Activated naive CD8-positive, alpha-beta T cell treated with anti-CD3 and anti-CD28 coated beads, Interleukin-2, amount 50 U/mL, for 16 hours (primary cell): ENCODE data around the gene CBFA2T3.
"Not testable (repeated sequence)": the region's sequence is repeated elsewhere in the genome, so short reads cannot be mapped to it uniquely, and the experiment has no call there.

Experiments
- DNase-seq: peaks from one replicate; pipeline ENCODE4 v3.0.0-alpha.2; 2020; ENCODE audit warnings: low read depth, low spot score

CBFA2T3 gene

DNA sequence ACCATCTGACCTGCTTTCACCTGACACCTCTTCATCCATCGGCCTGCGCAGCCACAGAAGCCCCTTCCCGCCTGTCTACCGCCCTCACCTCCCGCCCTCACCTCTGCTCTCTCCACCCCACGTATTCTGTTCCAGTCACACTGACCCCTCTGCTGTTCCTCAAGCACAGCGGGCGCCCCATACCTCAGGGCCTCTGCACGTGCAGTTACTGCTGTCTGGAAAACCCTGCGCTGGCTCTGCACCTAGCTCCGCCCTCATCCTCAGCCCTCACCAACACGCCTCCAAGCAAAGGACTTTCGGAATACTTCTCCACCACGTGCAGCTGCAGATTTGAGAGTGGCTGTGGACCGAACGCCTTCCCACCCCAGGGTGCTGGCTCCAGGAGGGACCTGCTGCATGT, 85.9 kb downstream of the CBFA2T3 start:
- DNase-seq = no peak

DNA sequence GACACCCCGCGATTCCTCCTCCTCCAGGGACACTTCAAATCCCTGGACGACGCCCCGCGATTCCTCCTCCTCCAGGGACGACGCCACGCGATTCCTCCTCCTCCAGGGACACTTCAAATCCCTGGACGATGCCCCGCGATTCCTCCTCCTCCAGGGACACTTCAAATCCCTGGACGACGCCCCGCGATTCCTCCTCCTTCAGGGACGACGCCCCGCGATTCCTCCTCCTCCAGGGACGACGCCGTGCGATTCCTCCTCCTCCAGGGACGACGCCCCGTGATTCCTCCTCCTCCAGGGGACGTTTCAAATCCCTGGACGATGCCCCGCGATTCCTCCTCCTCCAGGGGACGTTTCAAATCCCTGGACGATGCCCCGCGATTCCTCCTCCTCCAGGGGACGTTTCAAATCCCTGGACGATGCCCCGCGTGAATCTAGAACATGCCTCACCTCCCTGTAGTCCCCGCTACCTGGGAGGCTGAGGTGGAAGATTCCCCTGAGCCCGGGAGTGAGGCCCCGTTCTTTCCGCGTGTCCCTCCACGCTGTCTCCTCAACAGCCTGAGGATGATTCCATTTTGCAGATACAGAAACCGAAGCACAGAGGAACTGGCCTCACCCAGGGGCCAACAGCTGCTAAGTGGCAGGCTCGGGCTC, 87.2 kb downstream of the CBFA2T3 start:
- not testable (repeated sequence) for DNase-seq

DNA sequence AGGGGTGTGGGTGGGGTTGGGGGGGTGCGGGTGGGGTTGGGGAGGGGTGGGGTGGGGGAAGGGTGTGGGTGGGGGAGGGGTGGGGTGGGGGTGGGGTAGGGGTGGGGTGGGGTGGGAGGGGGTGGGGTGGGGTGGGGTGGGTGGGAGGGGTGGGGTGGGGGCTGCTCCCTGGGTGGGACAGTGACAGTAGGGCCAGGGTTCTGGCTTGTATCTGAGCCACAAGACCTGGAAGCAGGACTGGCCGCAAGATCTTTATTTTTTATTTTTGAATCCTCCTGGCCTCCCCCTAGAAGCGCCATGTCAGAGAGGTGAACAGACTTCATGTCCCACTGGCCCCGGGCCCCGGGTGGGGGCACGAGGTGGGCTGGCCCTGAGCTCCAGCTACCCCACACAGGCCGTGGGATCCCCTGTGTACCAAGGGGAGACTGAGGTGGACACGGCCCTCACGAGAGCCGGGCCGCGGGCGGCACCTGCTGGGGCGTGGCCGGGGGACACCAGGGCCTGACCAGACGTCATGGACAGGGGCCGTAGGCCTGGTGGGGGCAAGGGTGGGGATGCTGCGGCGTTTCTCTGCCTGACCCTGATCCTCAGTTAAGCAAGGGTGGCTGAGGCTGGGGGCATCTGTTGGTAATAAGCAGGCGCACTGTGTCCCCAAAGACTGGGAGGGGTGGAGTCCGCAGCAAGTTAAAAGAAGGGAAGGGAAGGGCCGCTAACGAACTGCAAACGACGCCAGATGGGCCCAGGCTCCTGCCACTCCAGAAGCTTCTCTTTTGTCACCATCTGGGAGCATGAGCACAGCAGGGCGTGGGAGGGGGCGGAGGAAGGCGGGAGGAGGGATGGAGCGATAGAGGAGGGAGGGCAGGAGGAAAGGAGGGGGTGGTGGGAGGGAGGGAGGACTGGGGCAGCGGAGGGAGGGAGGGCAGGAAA, 88.3 kb downstream of the CBFA2T3 start:
- DNase-seq = no peak

DNA sequence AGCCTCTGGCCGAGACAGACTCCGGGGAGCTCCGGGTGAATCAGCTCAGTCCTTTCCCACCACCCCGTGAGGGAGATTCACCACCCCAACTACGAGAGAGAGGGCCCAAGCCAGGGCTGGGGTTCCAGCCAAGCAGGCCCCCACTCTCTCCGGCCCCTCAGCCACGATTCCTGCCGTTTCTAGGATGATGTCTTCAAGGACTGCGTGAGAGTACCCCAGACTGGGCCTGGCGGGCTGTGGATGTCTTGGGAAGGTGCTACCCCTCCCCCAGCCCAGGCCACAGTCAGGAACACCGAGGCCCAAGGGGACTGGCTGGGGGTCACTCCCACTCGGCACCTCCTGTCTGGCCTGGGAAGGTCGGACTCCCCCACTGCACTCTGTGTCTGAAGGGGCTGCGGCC, 89.0 kb downstream of the CBFA2T3 start:
- DNase-seq = no peak

DNA sequence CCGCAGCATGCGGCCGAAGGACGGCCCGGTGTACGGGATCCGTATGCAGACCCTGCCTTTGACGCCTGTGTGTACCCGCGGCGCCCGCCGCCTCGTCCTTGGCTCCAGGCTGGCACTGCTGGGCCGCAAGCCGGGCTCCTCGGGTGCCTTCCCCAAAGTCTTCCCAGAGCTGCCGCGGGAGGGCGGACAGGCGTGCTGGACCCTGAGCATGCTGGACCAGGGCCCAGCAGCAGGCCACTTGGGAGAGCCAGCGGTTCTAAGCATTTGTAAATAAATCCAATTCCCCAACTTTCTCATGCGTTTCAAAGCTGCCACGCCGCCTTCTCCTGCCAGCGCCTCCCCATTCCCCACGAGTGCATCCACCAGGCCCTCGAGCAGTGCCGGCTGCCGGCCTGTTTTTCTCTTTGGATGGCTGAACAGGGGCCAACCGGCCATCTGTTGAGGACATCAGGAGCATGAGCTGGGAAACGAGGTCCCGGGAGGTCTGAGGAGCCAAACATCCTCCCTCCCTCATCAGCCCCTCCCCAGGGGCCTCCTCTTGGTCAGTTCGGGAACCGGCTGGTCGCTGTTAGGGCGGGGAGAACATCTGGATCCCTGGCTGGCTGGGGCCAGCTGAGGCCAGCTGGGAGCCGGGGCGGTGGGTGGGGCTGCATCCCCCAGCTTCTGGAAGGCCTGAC, 90.0 kb downstream of the CBFA2T3 start:
- DNase-seq = no peak

DNA sequence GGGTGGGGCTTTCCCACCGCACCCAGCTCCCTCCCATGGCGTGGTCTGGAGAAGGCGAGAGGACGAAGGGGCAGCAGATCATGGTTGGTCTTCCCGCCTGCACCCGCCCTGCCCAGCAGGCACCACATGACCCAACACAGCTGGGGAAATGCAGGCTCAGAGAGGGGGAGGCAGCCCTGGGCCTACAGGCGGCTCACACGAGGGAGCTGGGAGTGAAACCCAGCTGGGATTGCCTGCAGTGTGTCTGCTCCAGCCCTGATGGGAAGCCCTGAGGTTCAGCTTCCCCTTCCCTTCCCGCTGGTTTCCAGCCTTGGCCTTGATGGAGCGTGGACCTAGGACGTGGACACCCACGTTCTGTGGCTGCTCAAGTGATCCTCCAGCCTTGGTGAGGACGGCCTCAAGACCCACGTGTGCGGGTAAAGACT, 90.6 kb downstream of the CBFA2T3 start:
- DNase-seq = no peak

DNA sequence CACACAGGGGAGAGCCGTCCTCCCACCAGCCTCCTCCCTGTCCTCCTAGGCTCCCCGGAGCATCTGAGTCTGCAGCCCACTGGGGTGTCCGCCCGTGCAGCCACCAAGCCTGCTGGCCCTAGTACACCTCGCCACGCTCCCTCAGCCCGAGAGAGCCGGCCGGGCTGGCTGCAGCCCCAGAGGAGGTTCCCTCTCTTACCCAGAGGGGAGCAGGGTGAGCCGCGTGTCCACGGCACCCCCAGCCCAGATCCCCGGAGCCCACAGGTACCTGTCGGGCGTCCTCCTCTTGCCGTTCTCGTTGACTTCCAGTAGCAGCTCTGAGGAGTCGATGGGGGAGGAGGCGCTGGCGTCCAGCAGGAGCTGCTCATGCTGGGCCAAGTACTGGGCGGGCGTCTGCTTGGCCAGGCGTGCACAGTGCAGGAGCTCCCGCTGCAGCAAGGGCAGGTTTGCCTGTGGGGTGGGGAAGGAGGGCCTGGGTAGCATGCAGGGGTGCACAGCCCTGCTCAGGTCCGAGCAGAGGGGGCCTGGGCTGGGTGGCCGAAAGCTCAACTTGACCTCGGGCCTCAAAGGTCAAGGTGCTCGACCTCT, 91.2 kb downstream of the CBFA2T3 start:
- DNase-seq = no peak

DNA sequence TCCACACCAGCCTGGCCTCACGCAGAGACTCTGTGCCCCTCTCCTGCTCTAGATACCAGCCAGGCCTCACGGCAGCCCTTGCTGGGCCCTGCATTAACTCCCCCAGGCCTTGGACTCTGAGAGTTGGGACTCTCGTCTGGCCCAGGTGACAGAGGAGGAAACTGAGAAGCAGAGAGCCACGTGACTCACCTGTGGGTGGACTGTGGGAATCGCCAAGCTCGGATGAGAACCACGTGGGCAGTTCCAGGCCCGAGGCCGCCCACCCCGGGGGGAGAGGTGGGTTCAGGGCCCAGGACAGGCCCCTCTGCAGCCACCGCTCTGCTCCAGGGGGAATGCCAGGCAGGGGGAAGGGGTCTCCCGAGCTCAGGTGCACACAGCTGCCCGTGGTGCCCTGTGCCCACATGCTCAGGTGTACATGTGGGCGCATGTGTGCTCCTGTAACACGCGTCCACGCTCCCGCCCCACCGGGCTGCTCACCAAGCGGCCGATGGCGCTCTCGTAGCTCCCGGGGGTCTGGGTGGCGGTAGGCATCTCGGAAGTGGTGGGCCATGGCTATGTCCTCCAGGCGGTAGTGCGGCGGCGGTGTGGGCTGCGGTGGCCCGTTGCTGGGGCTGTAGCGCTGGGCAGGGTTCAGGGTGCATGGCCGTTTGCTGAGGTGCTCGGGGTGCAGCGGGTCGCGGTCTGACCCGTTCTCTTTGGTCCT, 92.3 kb downstream of the CBFA2T3 start:
- no peak for DNase-seq

DNA sequence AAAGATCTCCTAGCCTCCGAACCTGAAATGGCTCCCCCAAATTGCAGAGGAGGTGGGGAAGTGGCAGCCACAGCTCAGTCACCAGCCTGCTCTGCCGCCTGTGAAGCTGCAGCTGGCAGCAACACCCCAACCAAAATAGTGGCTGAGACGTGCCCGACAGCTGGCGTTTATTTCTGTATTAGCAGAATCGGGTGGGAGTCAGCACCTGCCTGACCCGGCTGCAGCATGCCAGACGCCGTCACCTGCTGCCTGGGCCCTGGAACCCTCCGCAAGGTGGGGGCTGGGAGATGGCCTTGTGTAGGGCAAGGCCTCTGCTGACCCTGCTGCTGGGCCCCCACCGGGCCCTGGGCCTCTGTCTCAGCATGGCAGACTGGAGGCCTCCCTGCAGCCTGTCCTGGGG, 93.1 kb downstream of the CBFA2T3 start:
- no peak for DNase-seq

DNA sequence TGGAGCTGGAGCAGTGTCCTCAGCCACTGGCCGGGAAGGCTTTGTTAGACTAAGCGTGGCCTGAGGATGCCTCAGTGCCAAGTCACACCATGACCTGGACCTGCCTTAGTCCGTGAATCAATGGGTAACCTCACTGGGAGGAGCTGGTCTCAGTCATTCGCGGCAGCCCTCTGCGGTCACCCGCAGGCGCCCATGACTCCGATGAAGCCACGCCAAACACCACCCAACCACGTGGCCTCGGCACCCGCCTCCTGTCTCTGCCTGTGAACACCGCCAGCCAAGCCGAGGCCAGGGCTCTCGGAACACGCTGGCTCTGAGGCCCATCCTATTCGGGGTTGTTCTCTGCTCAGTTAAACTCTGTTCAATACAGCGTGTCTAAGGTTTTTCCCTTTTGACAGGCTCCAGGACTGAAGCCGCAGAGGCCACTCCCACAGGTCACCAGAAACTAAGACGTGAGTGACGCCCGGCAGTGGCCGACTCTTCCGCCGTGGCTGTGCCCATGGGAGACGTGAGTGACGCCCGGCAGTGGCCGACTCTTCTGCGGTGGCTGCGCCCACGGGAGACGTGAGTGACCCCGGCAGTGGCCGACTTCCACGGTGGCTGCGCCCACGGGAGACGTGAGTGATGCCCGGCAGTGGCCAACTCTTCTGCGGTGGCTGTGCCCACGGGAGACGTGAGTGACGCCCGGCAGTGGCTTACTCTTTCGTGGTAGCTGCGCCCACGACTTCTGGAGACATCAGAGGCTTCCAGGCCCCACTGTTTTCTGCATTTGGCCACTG, 93.7 kb downstream of the CBFA2T3 start:
- no peak for DNase-seq

DNA sequence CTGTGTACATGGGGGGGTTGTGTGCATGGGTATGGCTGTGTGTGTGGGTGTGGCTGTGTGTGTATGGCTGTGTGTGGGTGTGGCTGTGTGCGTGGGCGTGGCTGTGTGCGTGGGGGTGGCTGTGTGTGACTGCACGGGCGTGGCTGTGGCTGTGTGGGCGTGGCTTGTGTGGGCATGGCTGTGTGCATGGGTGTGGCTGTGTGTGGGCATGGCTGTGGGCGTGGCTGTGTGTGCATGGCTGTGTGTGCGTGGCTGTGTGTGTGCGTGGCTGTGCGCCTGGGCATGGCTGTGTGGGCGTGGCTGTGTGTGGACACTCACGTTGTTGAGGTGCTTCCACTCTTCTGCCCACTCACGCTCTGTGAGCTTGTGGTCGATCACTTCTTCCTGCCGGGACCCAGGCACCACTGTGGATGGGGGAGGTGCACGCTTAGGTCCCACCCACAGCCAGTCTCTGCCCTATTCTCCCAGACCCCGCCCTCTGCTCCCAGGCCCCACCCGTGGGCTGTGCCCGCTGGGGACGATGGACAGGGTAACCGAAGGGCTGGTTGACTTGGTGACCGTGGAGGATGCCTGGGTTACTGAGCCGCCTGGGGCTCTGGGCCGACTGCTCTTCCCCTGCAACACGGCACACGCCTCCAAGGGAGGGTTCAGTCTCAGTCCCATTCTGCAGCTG, 94.5 kb downstream of the CBFA2T3 start:
- DNase-seq = no peak

DNA sequence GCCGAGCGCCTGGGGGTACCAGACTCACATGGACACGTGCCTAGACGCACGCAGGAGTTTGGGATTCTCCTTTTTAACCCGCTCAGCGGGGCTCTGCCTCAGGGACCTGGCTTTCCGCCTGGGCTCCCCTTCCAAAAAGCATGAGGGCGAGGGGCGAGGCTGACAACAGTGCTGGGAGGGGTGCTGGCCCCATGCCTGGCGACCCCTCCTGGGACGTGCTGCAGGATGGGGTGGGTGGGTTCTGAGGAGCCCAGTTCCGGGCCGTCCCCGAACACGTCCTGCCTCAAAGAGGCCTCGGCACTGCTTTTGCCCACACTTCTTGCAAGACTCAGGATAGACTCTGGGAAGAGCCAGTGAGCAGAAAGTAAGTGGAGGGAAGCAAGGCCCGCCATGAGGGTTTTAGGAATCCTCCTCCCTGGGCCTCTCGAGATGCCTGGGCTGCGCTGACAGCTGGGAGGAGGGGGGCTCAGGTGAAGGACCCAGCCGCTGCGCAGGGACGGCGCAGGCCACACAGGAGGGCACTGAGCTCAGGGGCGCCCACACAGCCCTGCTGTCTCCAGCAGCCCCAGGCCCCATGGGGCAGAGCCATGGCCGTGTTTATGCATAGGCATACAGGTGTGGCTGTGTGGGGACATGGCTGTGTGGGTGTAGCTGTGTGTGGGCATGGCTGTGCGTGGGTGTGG, 95.2 kb downstream of the CBFA2T3 start:
- DNase-seq = no peak

DNA sequence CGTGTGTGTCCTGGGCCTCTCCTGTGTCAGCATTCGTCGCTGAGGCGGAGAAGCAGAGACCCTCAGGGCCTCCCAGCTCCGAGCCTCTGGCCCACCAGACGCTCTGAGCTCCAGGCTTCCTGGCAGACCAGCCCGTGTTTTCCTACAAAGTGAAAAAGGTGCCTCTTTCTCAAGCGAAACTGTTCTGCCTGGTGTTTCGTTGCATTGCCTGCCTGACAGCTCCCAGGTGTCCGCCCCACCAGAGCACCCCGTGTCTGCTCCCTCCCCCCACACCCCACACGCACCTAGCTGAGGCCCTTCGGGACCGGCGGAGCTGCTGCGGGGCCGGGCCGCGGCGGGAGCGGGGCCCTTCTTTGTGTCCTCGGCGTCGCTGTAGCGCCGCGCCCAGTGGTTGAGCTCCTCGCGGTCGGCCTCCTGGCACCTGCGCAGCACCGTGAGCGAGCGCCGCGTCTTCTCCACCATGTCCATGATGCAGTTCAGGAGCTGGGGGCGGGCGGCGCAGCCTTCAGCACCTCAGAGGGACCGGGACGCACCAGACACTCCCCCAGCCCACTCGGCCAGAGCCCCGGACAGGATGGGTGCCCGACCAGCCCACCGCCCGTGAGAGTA, 95.9 kb downstream of the CBFA2T3 start:
- no peak for DNase-seq

DNA sequence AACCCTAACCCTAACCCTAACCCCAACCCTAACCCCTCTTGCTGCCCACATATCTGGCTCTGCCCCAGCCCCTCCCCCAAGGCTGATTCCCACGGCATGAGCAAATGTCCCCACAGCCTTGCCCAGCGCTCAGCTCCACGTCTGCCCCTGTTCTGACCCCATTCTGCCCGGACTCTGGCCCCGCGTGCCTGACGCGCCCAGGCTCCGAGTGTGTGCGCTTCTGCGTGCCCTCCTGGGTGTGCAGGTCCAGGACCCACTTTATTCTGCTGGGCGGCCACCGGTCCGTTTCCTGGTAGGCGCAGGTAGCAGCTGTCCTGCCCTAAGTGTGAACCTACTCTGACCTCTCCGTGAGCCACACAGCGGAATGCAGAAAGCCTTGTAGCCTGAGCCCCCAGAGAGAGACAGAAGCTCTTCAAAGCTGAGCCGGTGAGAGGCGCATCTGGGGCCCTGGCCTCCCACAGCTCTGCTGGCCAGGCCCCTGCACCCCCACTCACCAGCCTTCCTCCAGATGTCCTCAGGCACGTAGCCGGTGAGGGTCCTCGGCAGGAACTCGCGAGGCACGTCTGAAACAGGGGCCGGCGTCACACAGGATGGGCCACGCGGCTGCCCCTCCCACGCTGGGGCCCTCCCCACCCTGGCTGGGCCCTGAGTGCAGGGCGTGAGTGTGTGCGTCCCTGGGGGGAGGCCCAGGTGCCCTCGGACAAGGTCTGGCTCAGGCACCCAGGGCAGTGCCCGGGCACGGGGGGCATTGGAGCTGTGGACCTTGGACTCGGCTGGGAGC, 96.6 kb downstream of the CBFA2T3 start:
- no peak for DNase-seq

DNA sequence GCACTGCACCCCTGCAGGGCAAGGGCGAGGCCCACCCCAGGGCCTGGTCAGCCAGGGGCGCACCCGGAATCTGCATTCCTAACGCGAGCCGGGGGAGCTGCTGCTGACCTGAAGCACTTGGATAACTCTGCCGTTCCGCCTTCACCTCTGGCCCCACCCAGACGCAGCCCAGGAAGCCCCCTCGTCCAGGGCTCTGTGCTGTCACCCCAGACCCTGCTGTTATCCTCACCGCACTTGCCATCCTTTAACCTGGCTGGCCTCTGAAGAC, 97.3 kb downstream of the CBFA2T3 start:
- DNase-seq = no peak

DNA sequence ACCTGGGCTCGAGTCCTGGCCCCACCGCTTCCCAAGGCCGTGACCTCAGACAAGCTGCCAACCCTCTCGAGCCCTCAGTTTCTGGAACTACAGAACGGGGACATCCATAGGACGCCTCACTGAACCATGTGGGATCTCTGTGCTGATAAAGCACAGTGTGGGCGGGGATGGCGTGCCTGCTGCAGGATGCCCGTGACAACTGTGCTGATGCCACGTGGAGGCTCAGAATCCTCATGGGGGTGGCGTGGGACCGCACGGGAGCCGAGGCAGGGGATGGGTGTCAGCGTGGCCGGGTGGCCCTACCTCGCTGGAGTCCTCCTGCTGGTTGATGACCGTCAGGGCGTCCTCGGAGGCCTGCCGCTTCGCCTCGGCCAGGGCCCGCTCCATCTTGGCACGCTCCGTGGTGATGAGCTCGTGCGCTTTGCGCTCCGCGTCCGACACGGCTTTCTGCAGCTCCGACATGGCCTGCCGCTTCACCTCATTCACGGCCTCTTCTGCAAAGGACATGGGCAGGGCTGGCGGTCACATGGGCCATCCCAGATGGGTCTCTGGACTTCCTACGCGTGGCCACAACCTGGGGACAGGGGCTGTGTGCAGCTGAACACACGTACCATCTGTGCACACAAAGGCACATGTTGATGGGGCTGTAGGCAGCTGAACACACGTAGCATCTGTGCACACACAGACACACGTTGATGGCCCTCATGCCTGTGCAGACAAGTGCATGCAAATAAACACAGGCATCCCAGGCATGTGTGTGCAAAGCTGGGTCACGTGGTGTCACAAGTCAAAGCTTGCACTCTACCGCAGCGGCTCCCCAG, 97.8 kb downstream of the CBFA2T3 start:
- no peak for DNase-seq

DNA sequence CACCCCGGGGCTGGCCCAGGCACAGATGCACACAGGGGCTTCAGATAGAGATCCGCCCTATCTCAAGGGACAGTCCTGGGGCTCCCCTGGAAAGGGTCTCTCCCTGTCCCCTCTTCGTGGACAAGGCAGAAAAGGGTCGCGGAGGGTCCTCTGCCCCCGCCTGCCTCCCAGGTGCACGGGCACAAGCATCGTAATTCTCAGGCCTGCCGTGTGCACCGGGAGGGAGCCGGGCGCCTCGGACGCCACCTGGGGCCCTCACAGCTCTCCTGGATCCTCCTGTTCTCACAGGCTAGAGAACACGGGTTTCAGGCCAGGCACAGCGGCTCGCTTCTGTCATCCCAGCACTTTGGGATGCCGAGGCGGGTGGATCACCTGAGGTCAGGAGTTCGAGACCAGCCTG, 98.7 kb downstream of the CBFA2T3 start:
- no peak for DNase-seq
